ENCODE measurements around the gene IPO8.
A peak's percentile ranks its signal among the peaks of the same experiment; 100 is the strongest.

The IPO8 gene

DNA sequence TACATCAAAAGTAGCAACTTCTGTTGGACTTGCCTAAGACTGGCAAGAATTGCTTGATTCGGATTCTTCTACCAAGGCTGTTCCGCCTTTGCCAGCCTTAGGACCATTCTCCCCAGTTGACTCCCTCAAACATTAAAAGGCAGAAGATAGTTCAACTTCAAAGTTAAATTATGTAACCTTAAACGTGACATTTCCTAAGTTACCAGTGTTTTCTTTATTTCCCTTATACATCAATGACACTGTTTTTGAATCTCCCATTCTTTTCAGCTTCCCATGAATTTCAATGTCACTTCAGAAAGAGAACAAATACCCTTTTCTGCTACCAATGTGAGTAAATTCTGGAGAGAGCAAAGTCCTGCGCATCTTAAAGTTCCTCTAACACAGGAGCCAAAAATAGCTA is 33.9 kb upstream of the IPO8 start:
- no peak for DNase-seq (ENCODE audit: low read depth)
- TF ChIP-seq, protein P1, sequence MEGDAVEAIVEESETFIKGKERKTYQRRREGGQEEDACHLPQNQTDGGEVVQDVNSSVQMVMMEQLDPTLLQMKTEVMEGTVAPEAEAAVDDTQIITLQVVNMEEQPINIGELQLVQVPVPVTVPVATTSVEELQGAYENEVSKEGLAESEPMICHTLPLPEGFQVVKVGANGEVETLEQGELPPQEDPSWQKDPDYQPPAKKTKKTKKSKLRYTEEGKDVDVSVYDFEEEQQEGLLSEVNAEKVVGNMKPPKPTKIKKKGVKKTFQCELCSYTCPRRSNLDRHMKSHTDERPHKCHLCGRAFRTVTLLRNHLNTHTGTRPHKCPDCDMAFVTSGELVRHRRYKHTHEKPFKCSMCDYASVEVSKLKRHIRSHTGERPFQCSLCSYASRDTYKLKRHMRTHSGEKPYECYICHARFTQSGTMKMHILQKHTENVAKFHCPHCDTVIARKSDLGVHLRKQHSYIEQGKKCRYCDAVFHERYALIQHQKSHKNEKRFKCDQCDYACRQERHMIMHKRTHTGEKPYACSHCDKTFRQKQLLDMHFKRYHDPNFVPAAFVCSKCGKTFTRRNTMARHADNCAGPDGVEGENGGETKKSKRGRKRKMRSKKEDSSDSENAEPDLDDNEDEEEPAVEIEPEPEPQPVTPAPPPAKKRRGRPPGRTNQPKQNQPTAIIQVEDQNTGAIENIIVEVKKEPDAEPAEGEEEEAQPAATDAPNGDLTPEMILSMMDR (IDR thresholded peaks at IDR 0.05; ENCODE audit: low read length, missing control alignments), result no peak
- H3K4me3 ChIP-seq (replicated peaks; ENCODE audit: low read depth, low read length), result no peak overlapping the region

DNA sequence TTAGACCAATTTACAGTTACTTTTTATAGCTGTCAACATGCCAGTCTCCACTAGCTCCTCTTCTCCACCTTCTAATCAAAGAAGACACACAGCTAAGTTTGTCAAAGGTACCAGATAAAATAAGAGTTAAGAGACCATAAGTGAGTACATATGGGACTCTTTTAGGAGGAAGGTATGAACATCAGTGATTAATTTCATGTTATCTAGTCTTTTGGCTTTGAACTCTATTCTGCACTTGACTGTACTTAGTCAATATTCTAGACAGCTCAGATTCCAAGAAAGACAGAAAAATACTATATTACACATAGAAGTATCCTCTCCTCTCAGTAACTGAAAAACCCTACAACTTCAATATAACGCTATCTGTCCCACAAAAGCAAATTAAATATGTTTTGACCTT is 31.0 kb upstream of the IPO8 start:
- no peak overlapping the region for H3K4me3 ChIP-seq (replicated peaks; ENCODE audit: low read depth, low read length)
- TF ChIP-seq, protein P1 (IDR thresholded peaks at IDR 0.05; ENCODE audit: low read length, missing control alignments), result no peak
- no peak for DNase-seq (ENCODE audit: low read depth)

DNA sequence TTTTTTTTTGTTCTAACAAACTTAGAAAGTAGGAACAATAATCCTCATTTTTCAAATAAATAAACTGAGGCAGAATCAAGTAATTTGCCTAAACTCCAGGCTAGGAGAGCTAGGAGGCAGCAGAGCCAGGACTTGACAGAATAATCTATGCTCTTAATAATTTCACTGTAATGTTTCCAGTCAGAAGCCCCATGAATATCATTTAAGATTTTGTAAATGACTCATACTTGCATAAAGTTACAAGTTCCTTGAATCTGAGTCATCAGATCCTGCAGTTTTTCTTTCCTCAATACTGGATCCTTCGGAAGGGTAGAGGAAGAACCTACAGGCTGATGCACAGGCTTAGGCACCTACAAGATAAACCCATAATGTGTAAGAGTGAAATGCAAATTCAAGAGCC is 30.1 kb upstream of the IPO8 start:
- no peak overlapping the region for H3K4me3 ChIP-seq (replicated peaks; ENCODE audit: low read depth, low read length)
- DNase-seq (ENCODE audit: low read depth), result peak; percentile 82

DNA sequence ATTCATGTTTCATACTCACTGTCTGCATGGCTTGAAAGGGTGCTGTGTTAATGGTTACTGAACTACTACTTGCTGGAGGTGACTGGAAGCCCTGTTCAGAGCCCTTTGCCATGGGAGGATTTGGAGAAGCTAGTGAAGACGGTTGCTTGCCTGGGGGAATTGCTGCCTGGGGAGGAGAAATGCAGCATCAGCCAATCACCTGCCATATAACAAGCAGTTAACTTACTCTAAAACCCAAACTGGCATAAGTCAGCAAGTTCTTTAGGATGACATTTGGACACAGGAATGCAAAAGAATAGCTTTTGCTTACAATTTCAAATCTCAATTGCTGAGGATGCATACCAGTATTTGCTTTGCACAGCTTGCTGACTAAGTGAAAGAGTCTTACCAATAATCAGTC is 23.4 kb upstream of the IPO8 start:
- DNase-seq (ENCODE audit: low read depth), result peak; percentile 50
- TF ChIP-seq, protein P1 (IDR thresholded peaks at IDR 0.05; ENCODE audit: low read length, missing control alignments), result no peak
- no peak overlapping the region for H3K4me3 ChIP-seq (replicated peaks; ENCODE audit: low read depth, low read length)

More for the DNA sequence above, 30.1 kb upstream of the IPO8 start:
- TF ChIP-seq, protein P1 (IDR thresholded peaks at IDR 0.05; ENCODE audit: low read length, missing control alignments), result peak; percentile 25

DNA sequence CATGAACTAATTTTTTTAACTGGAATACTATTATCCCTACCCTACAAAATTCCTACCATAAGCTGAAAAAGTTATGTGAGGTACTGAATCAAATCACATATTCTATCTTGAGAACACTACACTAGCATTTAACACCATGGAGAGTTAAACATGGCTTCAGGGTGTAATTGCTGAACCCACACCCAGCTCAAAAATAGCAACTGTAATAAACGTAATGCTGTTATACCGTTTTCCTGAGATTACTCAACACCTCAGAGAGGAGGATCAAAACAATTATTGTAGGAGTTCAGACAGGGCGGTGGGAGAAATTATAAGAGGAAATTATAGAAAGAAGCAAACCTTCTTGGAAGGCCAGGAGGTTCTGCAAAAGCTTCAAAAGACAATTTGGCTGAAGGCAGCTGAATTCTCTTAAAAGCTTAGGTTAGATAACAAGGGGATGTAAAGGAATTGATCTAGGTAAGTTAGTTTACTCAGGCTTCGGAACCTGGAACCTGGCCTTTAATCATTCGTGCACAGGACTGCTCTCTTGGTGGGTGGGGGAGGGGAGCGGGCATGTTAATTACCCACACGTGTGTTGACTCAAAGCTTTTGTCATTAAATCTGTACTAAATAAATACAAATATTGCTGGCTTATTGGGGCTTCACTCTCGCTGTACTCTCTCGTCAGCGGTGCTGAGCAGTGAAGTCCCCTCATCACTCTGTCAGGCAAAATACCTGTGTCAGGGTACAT is 12.1 kb upstream of the IPO8 start:
- H3K4me3 ChIP-seq (replicated peaks; ENCODE audit: low read depth, low read length), result no peak overlapping the region
- no peak for DNase-seq (ENCODE audit: low read depth)
- TF ChIP-seq, protein P1 (IDR thresholded peaks at IDR 0.05; ENCODE audit: low read length, missing control alignments), result no peak

DNA sequence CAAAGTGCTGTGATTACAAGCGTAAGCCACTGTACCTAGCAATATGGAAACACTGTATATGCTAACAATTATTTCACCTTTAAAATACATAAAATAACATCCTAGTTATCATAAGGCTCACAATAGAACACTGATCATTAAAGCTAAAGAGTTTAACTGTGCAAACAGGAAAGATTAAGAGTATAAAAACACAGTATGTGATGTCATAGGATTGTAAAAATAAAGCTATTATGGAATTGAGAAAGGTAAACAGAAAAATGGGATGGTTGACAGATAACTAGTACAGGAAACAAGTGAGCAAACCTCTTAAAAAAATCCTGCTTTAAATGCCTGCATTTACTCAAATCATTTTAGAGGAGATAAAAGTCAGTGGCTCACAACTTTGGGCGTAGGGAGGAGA is 10.8 kb upstream of the IPO8 start:
- no peak for DNase-seq (ENCODE audit: low read depth)
- TF ChIP-seq, protein P1 (IDR thresholded peaks at IDR 0.05; ENCODE audit: low read length, missing control alignments), result no peak

DNA sequence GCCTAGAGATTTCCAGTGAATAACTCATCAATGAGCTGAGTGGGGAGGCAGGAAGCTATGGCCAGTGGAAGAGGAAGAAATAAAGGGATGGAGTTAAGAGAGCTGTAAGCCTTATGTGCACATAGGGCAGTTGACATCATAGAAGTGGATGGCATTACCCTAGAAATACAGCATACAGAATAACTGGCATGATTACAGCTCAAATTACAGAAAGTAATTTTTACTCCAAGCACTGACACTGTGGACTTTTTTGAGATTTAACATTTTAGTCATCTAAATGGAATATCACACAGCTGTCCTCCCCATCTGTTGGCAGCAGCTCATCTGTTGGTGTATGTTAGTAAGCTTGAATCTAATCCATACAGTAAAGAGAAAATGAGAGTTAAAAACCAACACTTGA is 5.4 kb upstream of the IPO8 start:
- H3K4me3 ChIP-seq (replicated peaks; ENCODE audit: low read depth, low read length), result no peak overlapping the region
- TF ChIP-seq, protein P1 (IDR thresholded peaks at IDR 0.05; ENCODE audit: low read length, missing control alignments), result no peak
- DNase-seq (ENCODE audit: low read depth), result no peak

More for the DNA sequence above, 10.8 kb upstream of the IPO8 start:
- no peak overlapping the region for H3K4me3 ChIP-seq (replicated peaks; ENCODE audit: low read depth, low read length)
